ENCODE results near the gene PNMA6E.
"Not testable (repeated sequence)": the region's sequence is repeated elsewhere in the genome, so short reads cannot be mapped to it uniquely, and the experiment has no call there.

The PNMA6E gene

GRCh38 chrX:153388722-153389459 is 12.3 kb downstream of the PNMA6E start:
- H3K4me3 ChIP-seq (ENCODE audit: low read depth, low read length): no peak overlapping the region
- no peak for TF ChIP-seq CTCF (IDR thresholded peaks at IDR 0.05; ENCODE audit: low read depth, low read length)

GRCh38 chrX:153387987-153388721 is 13.0 kb downstream of the PNMA6E start:
- no peak for TF ChIP-seq CTCF (IDR thresholded peaks at IDR 0.05; ENCODE audit: low read depth, low read length)
- no peak overlapping the region for H3K4me3 ChIP-seq (ENCODE audit: low read depth, low read length)

- H3K4me3 ChIP-seq (ENCODE audit: low read depth, low read length): no peak overlapping the region
- no peak for TF ChIP-seq CTCF (IDR thresholded peaks at IDR 0.05; ENCODE audit: low read depth, low read length)
Observed at GRCh38 chrX:153387345-153387744, 13.8 kb downstream of the PNMA6E start.

GRCh38 chrX:153386097-153386496 is 15.1 kb downstream of the PNMA6E start:
- H3K4me3 ChIP-seq (ENCODE audit: low read depth, low read length): no peak overlapping the region
- TF ChIP-seq CTCF (IDR thresholded peaks at IDR 0.05; ENCODE audit: low read depth, low read length): no peak

- not testable (repeated sequence) for H3K4me3 ChIP-seq (ENCODE audit: low read depth, low read length)
Observed at GRCh38 chrX:153384973-153385372, 16.2 kb downstream of the PNMA6E start.

- no peak for TF ChIP-seq CTCF (IDR thresholded peaks at IDR 0.05; ENCODE audit: low read depth, low read length)
- H3K4me3 ChIP-seq (ENCODE audit: low read depth, low read length): no peak overlapping the region
Observed at GRCh38 chrX:153384390-153384789, 16.8 kb downstream of the PNMA6E start.

- no peak for TF ChIP-seq CTCF (IDR thresholded peaks at IDR 0.05; ENCODE audit: low read depth, low read length)
Observed at GRCh38 chrX:153382563-153383482, 18.3 kb downstream of the PNMA6E start.

More at GRCh38 chrX:153382563-153383482, 18.3 kb downstream of the PNMA6E start:
- no peak overlapping the region for H3K4me3 ChIP-seq (ENCODE audit: low read depth, low read length)

All from WI38 (cell line).